ENCODE data around the gene GOLT1A.

The GOLT1A gene

GRCh38 chr1:204155881-204156280 is 57.9 kb downstream of the GOLT1A start:
- DNase-seq (ENCODE audit: low read depth): no peak

GRCh38 chr1:204154568-204155255 is 59.1 kb downstream of the GOLT1A start:
- DNase-seq (ENCODE audit: low read depth): no peak

- DNase-seq (ENCODE audit: low read depth): no peak
These were observed 60.1 kb downstream of the GOLT1A start for GRCh38 chr1:204153667-204154066.

- no peak for DNase-seq (ENCODE audit: low read depth)
These were observed 61.3 kb downstream of the GOLT1A start for GRCh38 chr1:204152310-204153044.

- DNase-seq (ENCODE audit: low read depth): no peak
These were observed 62.1 kb downstream of the GOLT1A start, which contains the start of gene ETNK2 for GRCh38 chr1:204151552-204152309. TSS of gene ETNK2 (minus strand) at chr1:204152044. CDS start at chr1:204151852, 192 bp downstream.

- DNase-seq (ENCODE audit: low read depth): no peak
These were observed 62.9 kb downstream of the GOLT1A start for GRCh38 chr1:204150702-204151551.

GRCh38 chr1:204149635-204150565 is 63.9 kb downstream of the GOLT1A start:
- no peak for DNase-seq (ENCODE audit: low read depth)

GRCh38 chr1:204149107-204149506 is 64.7 kb downstream of the GOLT1A start:
- no peak for DNase-seq (ENCODE audit: low read depth)
